PFSK-1 (cell line): ENCODE results near the gene SACS.

Experiments
- FOXP2 ChIP-seq: optimal IDR thresholded peaks from 2 replicates; pipeline ENCODE3; 2011; ENCODE audit warnings: borderline replicate concordance, control low read depth, inconsistent platforms; ENCODE audit not compliant: insufficient read depth; ENCODE audit errors: extremely low read length, extremely low read depth
- POLR2AphosphoS5 ChIP-seq: IDR thresholded peaks from 2 replicates; pipeline ENCODE4 v1.6.1; 2012; ENCODE audit warnings: low read depth, mild to moderate bottlenecking, control low read depth, low read length, moderate library complexity
- TAF1 ChIP-seq: IDR thresholded peaks from 2 replicates; pipeline ENCODE4 v1.6.1; 2012; ENCODE audit warnings: low read length, control low read depth, borderline replicate concordance; ENCODE audit not compliant: insufficient read depth

- no peak for TF ChIP-seq POLR2AphosphoS5
- no peak for TF ChIP-seq FOXP2
- TF ChIP-seq TAF1 = no peak
Observed at GRCh38 chr13:23330356-23330755, 103.1 kb downstream of the SACS start.
